ENCODE data around the gene LRP3. TPM values are rescaled to one million over a fixed set of nuclear protein-coding genes. Genes with fewer than 3 reads are reported as not detected.
A peak's percentile ranks its signal among the peaks of the same experiment; 100 is the strongest.

Gene LRP3
- total and polyA plus RNA-seq, 9 donors, result 1.2 to 138 (median 82.7) TPM

DNA sequence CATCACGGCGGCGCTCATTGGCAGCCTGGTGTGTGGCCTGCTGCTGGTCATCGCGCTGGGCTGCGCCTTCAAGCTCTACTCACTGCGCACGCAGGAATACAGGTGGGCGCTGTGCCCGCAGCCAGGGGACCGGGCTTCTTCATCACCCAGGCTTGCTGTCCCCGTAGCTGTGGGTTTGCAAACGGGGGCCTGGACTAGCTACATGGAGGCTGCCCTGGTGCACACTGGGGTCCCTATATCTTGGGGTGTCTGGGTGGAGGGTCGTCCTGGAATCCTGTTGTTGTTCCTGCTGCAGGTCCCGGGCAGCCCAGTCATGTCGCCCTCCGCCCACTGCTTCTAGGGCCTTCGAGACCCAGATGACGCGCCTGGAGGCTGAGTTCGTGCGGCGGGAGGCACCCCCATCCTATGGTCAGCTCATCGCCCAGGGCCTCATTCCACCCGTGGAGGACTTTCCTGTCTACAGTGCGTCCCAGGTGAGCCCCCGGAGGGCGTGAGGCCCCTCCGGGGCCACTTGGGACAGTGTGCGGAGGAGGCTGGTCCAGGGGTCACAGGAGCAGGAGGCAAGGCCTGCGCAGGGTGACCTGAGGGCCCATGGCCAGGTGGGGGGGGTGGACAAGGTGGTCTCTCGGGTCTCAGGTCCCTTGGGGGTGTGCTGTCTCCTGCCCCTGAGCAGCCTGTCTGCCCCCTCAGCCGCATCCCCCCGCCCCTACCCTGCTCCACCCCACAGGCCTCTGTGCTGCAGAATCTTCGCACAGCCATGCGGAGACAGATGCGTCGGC lies 12.3 kb downstream of the LRP3 start:
- no peaks in the 10 kb centered on the region for H3K9me3 ChIP-seq
- H3K36me3 ChIP-seq, result no peaks in the 10 kb centered on the region
- H3K27me3 ChIP-seq, result no peaks in the 10 kb centered on the region
- no peaks in the 10 kb centered on the region for H3K4me1 ChIP-seq (ENCODE audit: insufficient read depth)
- no peak for DNase-seq
- no peak overlapping the region for H3K27ac ChIP-seq
- intact Hi-C loops (cut with DNase I), result loop anchor here in 2 of 4 donors (10.0 kb wide), 2 partner anchors 62 to 232 kb away; partner anchors contain the start of genes CEP89 (in 1 of the 2) and FAAP24 (in 1 of the 2)
- TF ChIP-seq EP300 (IDR thresholded peaks at IDR 0.05) (no peak), POLR2A (IDR thresholded peaks at IDR 0.05) (no peak)
- TF ChIP-seq, protein P1, sequence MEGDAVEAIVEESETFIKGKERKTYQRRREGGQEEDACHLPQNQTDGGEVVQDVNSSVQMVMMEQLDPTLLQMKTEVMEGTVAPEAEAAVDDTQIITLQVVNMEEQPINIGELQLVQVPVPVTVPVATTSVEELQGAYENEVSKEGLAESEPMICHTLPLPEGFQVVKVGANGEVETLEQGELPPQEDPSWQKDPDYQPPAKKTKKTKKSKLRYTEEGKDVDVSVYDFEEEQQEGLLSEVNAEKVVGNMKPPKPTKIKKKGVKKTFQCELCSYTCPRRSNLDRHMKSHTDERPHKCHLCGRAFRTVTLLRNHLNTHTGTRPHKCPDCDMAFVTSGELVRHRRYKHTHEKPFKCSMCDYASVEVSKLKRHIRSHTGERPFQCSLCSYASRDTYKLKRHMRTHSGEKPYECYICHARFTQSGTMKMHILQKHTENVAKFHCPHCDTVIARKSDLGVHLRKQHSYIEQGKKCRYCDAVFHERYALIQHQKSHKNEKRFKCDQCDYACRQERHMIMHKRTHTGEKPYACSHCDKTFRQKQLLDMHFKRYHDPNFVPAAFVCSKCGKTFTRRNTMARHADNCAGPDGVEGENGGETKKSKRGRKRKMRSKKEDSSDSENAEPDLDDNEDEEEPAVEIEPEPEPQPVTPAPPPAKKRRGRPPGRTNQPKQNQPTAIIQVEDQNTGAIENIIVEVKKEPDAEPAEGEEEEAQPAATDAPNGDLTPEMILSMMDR (IDR thresholded peaks at IDR 0.05), result no peak
- no peak overlapping the region for H3K4me3 ChIP-seq
- 88 to 94% (median 90%) methylated on average over 37 to 38 of the region's 38 CpGs for WGBS, 3 donors

DNA sequence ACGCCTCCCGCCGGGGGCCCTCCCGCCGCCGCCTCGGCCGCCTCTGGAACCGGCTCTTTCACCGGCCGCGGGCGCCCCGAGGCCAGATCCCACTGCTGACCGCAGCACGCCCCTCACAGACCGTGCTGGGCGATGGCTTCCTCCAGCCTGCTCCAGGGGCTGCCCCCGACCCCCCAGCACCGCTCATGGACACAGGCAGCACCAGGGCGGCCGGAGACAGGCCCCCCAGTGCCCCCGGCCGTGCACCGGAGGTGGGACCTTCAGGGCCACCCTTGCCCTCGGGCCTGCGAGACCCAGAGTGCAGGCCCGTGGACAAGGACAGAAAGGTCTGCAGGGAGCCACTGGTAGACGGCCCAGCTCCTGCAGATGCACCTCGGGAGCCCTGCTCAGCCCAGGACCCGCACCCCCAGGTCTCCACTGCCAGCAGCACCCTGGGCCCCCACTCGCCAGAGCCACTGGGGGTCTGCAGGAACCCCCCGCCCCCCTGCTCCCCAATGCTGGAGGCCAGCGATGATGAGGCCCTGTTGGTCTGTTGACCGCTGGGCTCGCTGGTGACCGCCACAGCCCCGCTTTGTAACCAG lies 13.0 kb downstream of the LRP3 start:
- H3K9me3 ChIP-seq, result no peaks in the 10 kb centered on the region
- intact Hi-C loops (cut with DNase I), result loop anchor here in 2 of 4 donors (10.0 kb wide), 2 partner anchors 62 to 232 kb away; partner anchors contain the start of genes CEP89 (in 1 of the 2) and FAAP24 (in 1 of the 2)
- DNase-seq, result no peak
- WGBS, 3 donors, result 81 to 92% (median 90%) methylated on average over 30 to 38 of the region's 38 CpGs
- H3K27ac ChIP-seq, result no peak overlapping the region
- no peaks in the 10 kb centered on the region for H3K4me1 ChIP-seq (ENCODE audit: insufficient read depth)
- no peak overlapping the region for H3K4me3 ChIP-seq
- TF ChIP-seq, protein P1 (IDR thresholded peaks at IDR 0.05), result no peak
- TF ChIP-seq EP300 (IDR thresholded peaks at IDR 0.05), result no peak
- no peaks in the 10 kb centered on the region for H3K27me3 ChIP-seq
- no peaks in the 10 kb centered on the region for H3K36me3 ChIP-seq

DNA sequence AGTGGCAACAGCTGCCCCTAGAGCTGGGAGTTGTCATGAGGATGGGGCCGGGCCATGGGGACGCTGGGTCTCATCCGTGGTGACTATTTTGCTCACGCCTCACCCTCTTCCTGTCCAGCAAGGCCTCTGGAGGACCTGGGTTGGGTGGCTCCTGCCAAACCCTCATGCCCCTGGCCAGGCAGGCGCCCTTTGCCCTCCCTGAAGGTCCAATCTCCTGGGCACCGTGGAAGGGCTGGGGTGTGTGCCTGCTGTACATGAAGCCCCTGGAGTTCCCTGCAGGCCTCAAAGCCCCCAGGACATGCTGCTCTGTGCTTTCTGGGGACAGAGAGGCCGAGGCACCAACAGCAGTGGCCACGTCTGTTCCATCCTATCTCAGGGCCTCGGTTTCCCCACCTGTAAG lies 13.8 kb downstream of the LRP3 start:
- WGBS, 3 donors, result 90 to 92% (median 91%) methylated on average over 9 of the region's 9 CpGs
- TF ChIP-seq EP300 (IDR thresholded peaks at IDR 0.05), result no peak
- no peak for TF ChIP-seq POLR2A (IDR thresholded peaks at IDR 0.05)
- TF ChIP-seq, protein P1 (IDR thresholded peaks at IDR 0.05), result no peak
- no peak overlapping the region for H3K4me3 ChIP-seq
- H3K4me1 ChIP-seq (ENCODE audit: insufficient read depth), result no peaks in the 10 kb centered on the region
- no peak for DNase-seq
- no peak overlapping the region for H3K27ac ChIP-seq
- no peaks in the 10 kb centered on the region for H3K27me3 ChIP-seq
- no peaks in the 10 kb centered on the region for H3K36me3 ChIP-seq
- intact Hi-C loops (cut with DNase I), result loop anchor here in 2 of 4 donors (10.0 kb wide), 2 partner anchors 63 to 233 kb away; partner anchors contain the start of genes CEP89 (in 1 of the 2) and FAAP24 (in 1 of the 2)
- no peaks in the 10 kb centered on the region for H3K9me3 ChIP-seq

DNA sequence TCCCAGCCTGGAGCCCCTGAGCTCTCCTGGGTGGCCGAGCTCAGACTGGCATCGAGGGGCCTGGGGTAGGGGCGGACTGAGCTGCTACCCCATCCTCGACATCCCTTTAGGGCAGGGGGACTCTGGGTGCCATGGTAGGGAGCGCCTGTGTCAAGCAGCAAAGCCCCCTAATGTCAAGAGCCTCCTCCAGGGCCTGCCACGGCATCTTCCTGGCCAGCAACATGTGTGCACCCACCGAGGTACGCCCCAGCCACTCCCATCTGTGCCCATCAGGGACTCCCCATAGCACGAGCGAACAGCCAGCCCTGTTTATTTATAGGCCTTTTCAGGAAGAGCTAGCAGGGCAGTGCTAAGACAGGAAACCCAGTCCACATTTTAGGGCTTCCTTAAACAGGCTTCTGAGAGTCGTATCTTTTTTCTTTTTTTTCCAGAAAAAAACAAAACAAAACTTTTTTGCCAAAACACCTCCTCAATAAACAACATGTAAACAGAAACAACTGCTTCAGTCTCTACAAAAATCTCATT lies 14.3 kb downstream of the LRP3 start:
- Histone ChIP-seq H3K27me3 (no peaks in the 10 kb centered on the region), H3K36me3 (no peaks in the 10 kb centered on the region), H3K4me3 (no peak overlapping the region), H3K27ac (peak overlapping the region in 1 of 2 donors; percentile 21), H3K4me1 (ENCODE audit: insufficient read depth) (no peaks in the 10 kb centered on the region), H3K9me3 (no peaks in the 10 kb centered on the region)
- TF ChIP-seq EP300 (IDR thresholded peaks at IDR 0.05) (no peak), POLR2A (IDR thresholded peaks at IDR 0.05) (no peak)
- TF ChIP-seq, protein P1 (IDR thresholded peaks at IDR 0.05), result no peak
- DNase-seq, result no peak
- intact Hi-C loops (cut with DNase I), result loop anchor here in 2 of 4 donors (10.0 kb wide), 2 partner anchors 64 to 234 kb away; partner anchors contain the start of genes CEP89 (in 1 of the 2) and FAAP24 (in 1 of the 2)
- WGBS, 3 donors, result 71 to 75% (median 74%) methylated on average over 11 of the region's 11 CpGs

Measured in ovary (tissue), 9 donors.